HepG2 (cell line): ENCODE data around the gene VAMP2. TPM values are rescaled to one million over a fixed set of nuclear protein-coding genes. Genes with fewer than 3 reads are reported as not detected.

Experiments used
- ATF5 ChIP-seq: sonication (generic); formaldehyde crosslinking; IDR thresholded peaks from 2 replicates; pipeline ENCODE4 v1.4.0; 2020; ENCODE audit warnings: mild to moderate bottlenecking, low read depth, missing genetic modification reagents
- CBFB ChIP-seq: sonication (generic); formaldehyde crosslinking; IDR thresholded peaks from 2 replicates; pipeline ENCODE4 v1.4.0; 2020; ENCODE audit warnings: missing genetic modification reagents
- ELF1 ChIP-seq: sonication (generic); formaldehyde crosslinking; IDR thresholded peaks from 2 replicates; pipeline ENCODE4 v1.4.0; 2020; ENCODE audit warnings: missing genetic modification reagents
- FOXK2 ChIP-seq: fragments of 450-650 bp; IDR thresholded peaks from 2 replicates; pipeline ENCODE4 v1.6.1; 2016
- MED13 ChIP-seq: sonication (generic); formaldehyde crosslinking; IDR thresholded peaks from 2 replicates; pipeline ENCODE4 v1.5.0; 2020; ENCODE audit warnings: missing genetic modification reagents
- NCOA5 ChIP-seq: sonication (generic); formaldehyde crosslinking; IDR thresholded peaks from 2 replicates; pipeline ENCODE4 v1.4.0; 2020; ENCODE audit warnings: missing genetic modification reagents
- PAF1 ChIP-seq: IDR thresholded peaks from 2 replicates; pipeline ENCODE4 v1.6.1; 2016; ENCODE audit warnings: missing genetic modification reagents, missing compliant biosample characterization
- PHB2 ChIP-seq: fragments of 450-650 bp; IDR thresholded peaks from 2 replicates; pipeline ENCODE4 v1.6.1; 2018; ENCODE audit not compliant: partially characterized antibody
- RELA ChIP-seq: sonication (generic); formaldehyde crosslinking; IDR thresholded peaks from 2 replicates; pipeline ENCODE4 v1.4.0; 2020; ENCODE audit warnings: missing genetic modification reagents
- SNAPC5 ChIP-seq: sonication (generic); formaldehyde crosslinking; IDR thresholded peaks from 2 replicates; pipeline ENCODE4 v1.8.1; 2023; ENCODE audit warnings: mild to moderate bottlenecking, missing genetic modification reagents, borderline replicate concordance
- SPEN ChIP-seq: sonication (generic); formaldehyde crosslinking; IDR thresholded peaks from 2 replicates; pipeline ENCODE4 v1.5.1; 2020; ENCODE audit warnings: low read depth, mild to moderate bottlenecking, missing genetic modification reagents
- TAF1 ChIP-seq: sonication (generic); formaldehyde crosslinking; IDR thresholded peaks from 2 replicates; pipeline ENCODE4 v1.4.0; 2020; ENCODE audit warnings: missing genetic modification reagents
- TFDP2 ChIP-seq: sonication (generic); formaldehyde crosslinking; IDR thresholded peaks from 2 replicates; pipeline ENCODE4 v1.4.0; 2020; ENCODE audit warnings: missing genetic modification reagents
- THAP7 ChIP-seq: sonication (generic); formaldehyde crosslinking; IDR thresholded peaks from 2 replicates; pipeline ENCODE4 v1.8.1; 2023; ENCODE audit warnings: mild to moderate bottlenecking, missing genetic modification reagents
- WIZ ChIP-seq: sonication (generic); formaldehyde crosslinking; IDR thresholded peaks from 2 replicates; pipeline ENCODE4 v1.5.1; 2020; ENCODE audit warnings: mild to moderate bottlenecking, missing genetic modification reagents
- ZBTB34 ChIP-seq: sonication (generic); formaldehyde crosslinking; IDR thresholded peaks from 2 replicates; pipeline ENCODE4 v1.8.0; 2022; ENCODE audit warnings: mild to moderate bottlenecking, missing genetic modification reagents
- ZNF10 ChIP-seq: sonication (generic); formaldehyde crosslinking; IDR thresholded peaks from 2 replicates; pipeline ENCODE4 v1.4.0; 2020; ENCODE audit warnings: mild to moderate bottlenecking, low read depth, missing genetic modification reagents, borderline replicate concordance
- ZNF142 ChIP-seq: sonication (generic); formaldehyde crosslinking; IDR thresholded peaks from 2 replicates; pipeline ENCODE4 v1.4.0; 2020; ENCODE audit warnings: missing genetic modification reagents
- ZNF580 ChIP-seq: IDR thresholded peaks from 2 replicates; pipeline ENCODE4 v1.6.1; 2016; ENCODE audit warnings: low read depth, borderline replicate concordance
- polyA plus RNA-seq, 8 experiments: library from polyadenylated mRNA; depleted of rRNA in 3 of 8; stranded (reverse) in 7 of 8; unstranded in 1 of 8; fragments of >200 nt; fragmentation: Illumina TruSeq in 4 of 8; extraction: Trizol in 4 of 8; gene quantifications; 2 replicates each; pipeline versions ENCODE4 v1.2.1 to v1.2.3, GENCODE V29; 2011 to 2016; ENCODE audit warnings: low read depth in 4 of 8, missing spikeins in 1 of 8, mixed read lengths in 1 of 8; ENCODE audit not compliant: insufficient read depth in 1 of 8
- total RNA-seq, 5 experiments: library from RNA; depleted of rRNA; stranded (reverse); fragments of >200 nt; fragmentation: Illumina TruSeq; extraction: Trizol; gene quantifications; 2 replicates each; pipeline ENCODE4 v1.2.3, GENCODE V29; 2016; ENCODE audit warnings: low read depth in 1 of 5

Gene VAMP2
- total and polyA plus RNA-seq, 2 of the 13 experiments (the other 11 are each of a cell fraction or from before 2014, with no cell fraction given), result 3.9 to 17.2 TPM

- TF ChIP-seq ATF5 (no peak), ZNF10 (CRISPR knock-in tag) (no peak), ZNF142 (no peak), SPEN (CRISPR knock-in tag) (peak; percentile 55), CBFB (peak; percentile 62; the same call in 1 of the 2 replicates), WIZ (CRISPR knock-in tag) (peak; percentile 48; the same call in 1 of the 2 replicates), RELA (CRISPR knock-in tag) (0 out of 2 replicates have a peak, but pooled peaks have one; percentile 30), TFDP2 (peak; percentile 82), SNAPC5 (CRISPR knock-in tag) (no peak), PHB2 (no peak), MED13 (CRISPR knock-in tag) (0 out of 2 replicates have a peak, but pooled peaks have one; percentile 9), PAF1 (CRISPR knock-in tag) (peak; percentile 67; the same call in 1 of the 2 replicates), ZNF580 (peak; percentile 82; the same call in 1 of the 2 replicates), TAF1 (CRISPR knock-in tag) (no peak; the same call in 1 of the 2 replicates), THAP7 (CRISPR knock-in tag) (no peak), ELF1 (no peak; the same call in 1 of the 2 replicates), FOXK2 (0 out of 2 replicates have a peak, but pooled peaks have one; percentile 4), NCOA5 (no peak), ZBTB34 (CRISPR knock-in tag) (no peak)
Measured at GRCh38 chr17:8187517-8188262, 24.9 kb upstream of the VAMP2 start (continued).
